T1000 (cell line): ENCODE results near the gene STXBP1.

ENCODE experiments used
- DNase-seq: peaks from one replicate; lab custom pipeline; 2025; ENCODE audit warnings: mixed read lengths; lab: John Stamatoyannopoulos, UW

Gene STXBP1

DNA sequence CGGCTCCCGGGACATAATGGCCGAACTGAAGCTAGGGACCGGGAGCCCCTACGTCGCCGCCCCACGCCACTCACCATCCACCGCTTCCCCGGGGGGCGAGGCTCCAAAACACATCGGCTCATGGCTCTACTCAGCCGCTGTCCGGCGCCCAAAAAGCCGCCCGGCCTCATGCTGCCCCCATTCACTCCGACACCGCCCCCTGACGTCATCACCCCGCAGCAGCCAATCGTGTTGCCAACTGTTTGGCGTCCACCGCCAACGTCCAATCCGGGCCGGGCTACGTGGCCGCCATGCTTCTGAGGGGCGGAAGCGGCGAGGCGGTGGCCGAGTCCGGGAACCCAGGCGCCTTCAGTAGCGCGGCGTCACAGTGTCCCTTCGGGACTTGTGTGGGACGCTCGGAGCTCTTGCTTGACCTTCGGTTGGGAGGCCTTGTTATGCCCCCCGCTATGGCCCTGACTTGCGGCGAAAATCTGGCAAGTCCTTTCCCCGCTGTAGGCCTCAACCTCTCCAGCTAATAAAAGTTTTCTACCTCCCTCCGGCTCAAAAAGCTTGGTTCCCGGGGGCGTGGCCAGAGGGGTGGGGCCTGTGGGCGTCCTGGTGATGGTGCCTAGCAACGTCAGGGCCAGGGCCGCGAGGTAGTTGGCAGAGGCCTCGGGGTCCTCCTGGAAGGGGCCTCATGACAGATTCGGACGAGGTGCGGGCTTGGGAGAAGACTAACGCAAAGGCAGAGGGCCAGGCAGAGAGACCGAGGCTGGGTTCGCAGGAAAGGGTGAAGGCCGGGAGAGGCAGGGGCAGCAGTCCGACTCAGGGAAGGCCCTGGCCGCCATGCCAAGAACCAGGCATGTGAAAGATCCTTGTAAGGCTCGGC lies 103.6 kb downstream of the STXBP1 start, which contains the start of the genes PTRH1 and TTC16:
Gene PTRH1, minus strand, starts transcription at position 194 of the 868 bp plus-strand sequence. Its CDS starts 24 bp downstream, at position 170.
Gene TTC16, plus strand, starts transcription at position 610 of the 868 bp plus-strand sequence. Its CDS starts 67 bp downstream, at position 677.
- DNase-seq = peak; percentile 89

DNA sequence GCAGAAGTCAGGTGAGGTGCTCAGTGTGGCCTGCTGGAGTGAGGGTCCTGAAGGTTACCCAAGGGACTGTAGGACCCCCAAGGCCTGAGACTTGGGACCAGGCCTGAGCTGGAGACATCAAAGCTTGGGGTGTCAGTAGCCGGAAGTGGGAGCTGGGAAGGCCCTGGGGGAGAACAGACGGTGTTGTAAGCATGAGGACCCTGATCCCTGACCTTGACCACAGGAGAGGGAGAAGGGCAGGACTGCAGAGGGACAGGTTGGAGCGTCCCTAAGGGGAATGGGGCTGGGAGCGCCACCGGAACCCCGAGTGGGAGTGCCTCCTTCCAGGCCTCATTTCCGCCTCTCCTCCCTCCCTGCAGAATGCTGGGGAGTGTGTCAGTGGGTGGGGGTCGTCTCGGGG lies 104.3 kb downstream of the STXBP1 start:
- DNase-seq = no peak

DNA sequence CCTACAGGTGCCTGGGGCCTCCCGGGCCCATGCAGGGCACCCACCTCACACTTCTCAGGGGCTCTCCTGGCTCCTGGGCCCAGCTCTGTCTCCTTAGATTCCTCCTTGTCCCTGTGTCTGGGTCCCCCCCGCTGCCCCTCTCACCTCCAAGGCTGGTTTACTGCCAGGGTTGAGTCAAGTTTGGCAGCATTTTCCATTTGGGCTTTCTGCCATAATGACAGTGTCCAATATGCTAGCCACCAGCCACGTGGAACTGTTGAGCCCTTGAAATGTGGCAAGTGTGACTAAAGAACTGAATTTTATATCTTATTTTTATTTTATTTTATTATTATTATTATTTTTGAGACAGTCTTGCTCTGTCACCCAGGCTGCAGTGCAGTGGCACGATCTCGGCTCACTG lies 105.7 kb downstream of the STXBP1 start:
- no peak for DNase-seq

DNA sequence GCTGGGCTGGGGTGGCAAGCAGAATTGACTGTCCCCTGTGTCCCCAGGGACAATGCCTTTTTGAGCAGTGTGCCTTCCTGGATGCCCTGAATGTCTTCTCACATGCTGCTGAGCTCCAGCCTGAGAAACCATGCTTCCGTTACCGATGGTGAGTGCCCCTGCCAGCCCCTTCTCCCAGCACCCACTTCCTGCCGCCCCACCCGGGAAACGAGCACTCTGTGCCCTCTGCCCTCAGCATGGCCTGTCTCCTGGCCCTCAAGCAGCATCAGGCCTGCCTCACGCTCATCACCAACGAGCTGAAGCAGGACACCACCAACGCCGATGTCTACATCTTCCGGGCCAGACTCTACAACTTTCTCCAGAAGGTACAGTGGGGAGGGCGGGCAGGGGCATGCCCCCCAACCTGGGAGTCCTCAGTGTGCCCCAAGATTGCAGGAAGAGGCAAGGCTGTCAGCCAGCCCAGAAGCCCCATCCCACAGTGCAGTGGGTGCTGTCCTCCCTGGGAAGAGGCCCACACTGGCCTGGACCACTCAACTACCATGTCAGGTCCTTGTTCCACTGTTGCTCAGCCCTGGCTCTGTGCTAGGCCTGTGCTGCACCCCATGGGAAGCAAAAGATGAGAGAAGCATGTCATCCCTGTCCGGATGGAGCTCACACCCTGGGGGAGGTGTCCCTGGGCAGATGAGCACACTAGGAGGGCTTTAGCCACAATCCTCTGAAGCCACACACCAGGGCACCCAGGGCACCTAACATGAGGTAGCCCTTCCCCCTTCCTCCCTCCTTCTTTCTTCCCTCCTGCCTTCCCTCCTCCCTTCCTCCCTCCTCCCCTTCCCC lies 108.2 kb downstream of the STXBP1 start:
- DNase-seq = no peak

DNA sequence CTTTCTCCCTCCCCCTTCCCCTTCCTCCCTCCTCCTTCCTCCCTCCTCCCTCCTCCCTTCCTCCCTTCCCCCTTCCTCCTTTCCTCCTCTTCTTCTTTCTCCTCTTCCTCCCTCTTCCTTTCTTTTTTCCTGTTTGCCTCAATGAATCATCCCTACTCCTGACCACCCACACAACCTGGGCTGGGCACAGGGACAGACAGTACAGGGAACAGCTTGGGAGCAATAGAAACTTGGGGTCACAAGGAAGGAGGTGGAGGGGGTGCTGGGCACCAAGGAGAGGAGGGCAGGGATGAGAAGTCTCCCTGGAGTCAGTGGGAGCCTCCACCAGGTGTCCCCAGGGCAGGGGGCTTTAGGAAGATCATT lies 108.8 kb downstream of the STXBP1 start:
- DNase-seq = no peak

DNA sequence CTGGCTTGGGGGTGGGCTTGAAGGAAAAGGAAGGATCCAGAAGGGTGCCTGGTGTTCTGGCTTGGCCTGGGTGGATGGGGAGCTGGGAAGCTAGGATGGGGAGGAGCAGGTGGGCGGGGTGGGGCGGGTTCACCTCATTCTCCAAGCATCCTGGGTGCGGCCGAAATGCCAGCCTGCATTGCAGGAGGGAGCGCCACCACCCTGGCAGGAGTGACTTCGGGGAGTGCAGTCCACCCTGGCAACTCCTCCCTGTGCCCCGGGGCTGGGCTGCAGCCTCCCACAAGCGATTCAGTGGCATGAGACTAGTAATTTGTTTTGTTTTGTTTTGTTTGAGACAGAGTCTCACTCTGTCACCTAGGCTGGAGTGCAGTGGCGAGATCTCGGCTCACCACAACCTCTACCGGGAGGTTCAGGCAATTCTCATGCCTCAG lies 109.3 kb downstream of the STXBP1 start:
- DNase-seq = peak; percentile 53

DNA sequence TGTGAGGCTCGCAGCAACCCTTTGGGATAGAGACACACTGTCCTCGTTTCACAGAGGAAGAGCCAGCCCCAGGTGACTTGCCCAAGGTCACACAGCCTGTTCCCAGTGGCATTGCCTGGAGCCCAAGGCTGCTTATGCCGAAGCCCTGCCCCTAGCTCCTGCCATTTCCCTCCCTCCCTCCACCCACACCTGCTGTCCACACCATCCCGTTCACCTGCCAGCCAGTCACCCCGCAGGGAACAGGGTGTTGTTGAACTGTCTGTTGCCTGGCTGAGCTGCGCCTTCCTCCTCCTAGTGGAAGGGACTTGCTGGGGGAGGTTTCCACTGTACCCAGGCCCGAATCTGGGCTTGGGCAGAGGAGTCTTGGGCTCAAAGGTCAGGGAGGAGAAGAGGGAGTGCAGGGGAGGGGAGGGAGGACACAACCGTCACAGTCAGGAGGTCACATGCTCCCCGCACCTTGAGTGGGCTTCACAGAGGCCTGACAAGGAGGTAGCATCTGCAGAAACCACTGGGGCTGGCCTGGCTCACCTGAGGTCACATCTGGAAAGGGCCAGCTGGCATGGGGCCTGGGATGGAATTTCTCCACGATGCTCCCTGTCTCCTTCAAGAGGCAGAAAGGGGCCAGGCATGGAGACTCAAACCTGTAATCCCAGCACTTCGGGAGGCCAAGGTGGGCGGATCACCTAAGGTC lies 110.1 kb downstream of the STXBP1 start:
- DNase-seq = no peak

DNA sequence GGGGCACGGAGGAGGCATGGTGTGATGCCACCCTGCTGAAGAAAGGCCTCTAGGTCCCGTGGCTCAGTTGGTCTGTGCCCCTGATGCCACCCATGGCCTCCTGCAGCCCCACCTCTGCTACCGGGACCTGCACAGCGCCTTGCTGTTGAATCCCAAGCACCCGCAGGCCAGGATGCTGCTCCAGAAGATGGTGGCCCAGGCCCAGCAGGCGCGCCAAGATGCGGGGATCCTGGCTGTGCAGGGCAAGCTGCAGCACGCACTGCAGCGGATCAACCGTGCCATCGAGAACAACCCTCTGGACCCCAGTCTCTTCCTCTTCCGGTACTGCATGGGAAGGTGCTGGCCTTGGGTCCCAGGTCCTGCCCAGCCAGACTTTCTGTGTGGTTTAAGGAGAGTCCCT lies 110.9 kb downstream of the STXBP1 start:
- DNase-seq = no peak

DNA sequence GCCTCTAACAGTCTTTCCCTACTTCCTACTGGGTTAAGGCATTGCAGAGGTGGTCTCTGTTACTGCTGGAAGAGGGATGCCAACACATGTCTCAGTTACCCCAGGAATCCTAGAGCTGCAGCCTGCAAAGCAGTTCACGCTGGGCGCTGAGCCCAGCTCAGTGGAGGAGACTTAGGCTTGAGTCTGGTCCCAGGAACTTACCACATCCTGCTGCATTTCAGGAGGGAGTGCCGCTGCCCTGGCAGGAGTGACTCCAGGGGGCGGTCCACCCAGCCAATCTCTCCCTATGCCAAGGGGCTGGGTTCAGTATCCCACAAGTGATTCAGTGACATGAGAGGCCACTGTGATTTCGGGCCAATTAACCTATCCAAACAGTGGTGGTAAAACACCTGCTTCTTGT lies 111.4 kb downstream of the STXBP1 start:
- peak; percentile 35 for DNase-seq

DNA sequence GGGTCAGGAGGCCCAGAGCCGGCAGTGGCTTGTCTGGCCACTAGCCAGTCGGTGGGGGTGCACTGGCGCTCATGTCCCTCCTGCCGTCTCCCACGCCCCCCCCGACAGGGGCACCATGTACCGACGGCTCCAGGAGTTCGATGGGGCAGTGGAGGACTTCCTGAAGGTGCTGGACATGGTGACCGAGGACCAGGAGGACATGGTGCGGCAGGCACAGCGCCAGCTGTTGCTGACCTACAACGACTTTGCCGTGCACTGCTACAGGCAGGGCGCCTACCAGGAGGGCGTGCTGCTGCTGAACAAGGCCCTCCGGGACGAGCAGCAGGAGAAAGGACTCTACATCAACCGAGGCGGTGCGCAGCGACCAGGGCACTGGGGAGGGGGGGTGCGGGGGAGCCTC lies 111.9 kb downstream of the STXBP1 start:
- DNase-seq = no peak

DNA sequence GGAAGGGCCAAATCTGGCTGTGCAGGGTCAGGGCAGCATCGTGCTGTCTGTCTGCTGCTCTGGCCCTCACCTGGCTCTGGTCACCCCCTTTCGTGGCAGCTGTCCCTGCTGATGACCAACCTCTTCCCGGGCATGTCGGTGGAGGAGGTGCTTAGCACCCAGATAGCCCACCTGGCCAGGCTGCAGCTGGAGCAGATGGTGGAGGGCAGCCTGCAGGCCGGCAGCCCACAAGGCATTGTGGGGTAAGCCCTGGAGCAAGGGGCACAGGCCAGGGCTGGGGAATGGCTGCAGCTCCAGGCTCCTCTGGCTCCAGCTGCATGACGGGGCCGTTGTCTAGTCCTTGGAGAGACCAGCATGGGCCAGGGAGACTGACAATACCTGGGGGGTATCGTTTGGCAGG lies 114.8 kb downstream of the STXBP1 start:
- no peak for DNase-seq

DNA sequence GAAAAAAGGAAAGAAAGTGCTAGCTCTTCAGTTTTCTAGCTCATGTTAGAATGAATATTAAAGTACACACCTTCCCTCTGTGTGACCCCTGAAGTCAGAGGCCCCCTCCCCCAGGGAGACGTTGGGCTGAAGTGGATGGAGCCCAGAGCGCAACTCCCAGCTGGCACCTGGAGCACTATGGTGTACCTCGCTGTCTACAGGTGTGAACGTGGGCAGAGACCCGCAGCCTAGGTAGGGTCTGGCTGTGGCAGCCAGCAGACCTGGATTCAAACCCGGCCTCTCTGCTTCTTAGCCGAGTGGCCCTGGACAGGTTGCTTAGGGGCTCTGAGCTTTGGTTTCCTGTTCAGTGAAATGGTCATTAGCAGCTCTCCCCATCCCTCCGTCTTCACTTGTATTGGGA lies 116.7 kb downstream of the STXBP1 start:
- DNase-seq = no peak

DNA sequence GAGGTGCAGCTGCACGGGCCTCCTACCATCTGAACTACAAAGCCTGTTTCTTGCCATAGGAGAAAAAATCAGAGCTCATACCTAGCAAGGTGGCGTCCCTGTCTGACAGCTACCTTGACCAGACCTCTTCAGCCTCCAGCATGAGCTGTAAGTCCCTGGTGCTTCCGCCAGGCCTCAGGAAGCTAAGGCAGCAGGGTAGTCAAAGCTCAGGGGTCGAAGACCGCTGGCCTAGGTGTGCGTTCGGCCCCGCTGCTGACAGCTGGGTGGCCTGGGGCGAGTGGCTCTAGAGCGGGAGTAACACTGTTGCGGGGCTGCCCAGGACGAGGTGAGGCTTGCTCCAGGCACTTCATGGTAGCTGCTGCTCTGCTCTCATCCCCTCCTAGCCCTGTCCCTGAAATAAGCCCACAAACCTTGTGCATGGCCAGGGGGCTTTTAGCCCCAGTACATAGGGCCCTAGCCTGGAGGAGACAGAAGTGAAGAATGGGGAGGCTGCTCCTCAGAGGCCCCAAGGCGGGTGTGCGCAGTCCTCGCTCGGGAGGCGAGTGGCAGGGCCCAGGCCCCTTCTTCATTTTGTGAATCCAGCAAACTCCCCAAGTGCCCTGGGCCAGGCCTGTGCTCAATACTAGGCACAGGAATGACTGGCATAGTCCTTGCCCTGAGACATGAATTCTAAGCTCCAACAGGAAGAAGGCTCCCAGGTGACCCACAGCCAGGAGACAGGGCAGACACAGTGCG lies 117.6 kb downstream of the STXBP1 start:
- DNase-seq = no peak

DNA sequence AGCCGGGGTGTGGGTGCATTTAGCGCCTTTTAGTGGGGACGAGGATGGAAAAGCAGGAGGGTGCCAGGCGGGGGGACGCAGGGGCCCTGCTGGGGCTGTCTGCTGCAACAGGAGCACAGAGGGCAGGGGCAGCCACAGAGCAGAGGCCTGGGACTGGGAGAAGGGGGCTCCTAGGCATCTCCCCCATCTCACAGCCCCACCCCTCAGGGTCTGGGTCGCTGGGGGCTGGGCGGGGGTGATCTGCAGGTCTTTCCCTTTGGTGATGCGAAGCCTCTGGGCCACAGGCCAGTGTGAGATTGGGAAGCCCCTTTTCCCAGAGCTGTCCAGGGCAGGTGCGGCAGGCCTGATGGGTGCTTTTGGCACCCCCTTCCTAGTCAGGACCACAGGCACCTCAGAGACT lies 118.2 kb downstream of the STXBP1 start:
- DNase-seq = no peak

DNA sequence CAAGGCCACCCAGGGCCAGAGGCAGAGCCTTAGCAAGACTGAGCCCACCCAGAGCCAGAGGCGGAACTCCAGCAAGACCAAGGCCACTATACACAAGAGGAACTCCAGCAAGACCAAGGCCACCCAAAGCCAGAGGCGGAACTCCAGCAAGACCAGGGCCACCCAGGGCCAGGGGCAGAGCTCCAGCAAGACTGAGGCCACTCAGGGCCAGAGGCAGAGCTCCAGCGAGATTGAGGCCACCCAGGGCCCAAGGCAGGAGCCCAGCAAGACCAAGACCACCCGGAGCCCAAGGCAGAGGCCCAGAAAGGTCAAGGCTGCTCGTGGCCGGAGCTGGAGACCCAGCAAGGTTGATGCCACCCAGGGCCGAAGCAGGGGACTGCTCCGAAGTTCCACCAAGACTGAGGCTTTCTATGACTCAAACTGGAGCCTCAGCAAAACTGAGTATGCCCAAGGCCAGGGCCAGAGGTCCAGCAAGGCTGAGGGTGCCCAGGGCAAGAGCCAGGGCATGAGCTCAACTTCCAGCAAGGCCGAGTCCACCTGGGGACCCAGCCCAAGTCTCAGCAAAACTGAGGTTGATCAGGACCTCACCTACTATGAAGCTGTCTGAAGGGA lies 118.8 kb downstream of the STXBP1 start:
- DNase-seq = no peak

DNA sequence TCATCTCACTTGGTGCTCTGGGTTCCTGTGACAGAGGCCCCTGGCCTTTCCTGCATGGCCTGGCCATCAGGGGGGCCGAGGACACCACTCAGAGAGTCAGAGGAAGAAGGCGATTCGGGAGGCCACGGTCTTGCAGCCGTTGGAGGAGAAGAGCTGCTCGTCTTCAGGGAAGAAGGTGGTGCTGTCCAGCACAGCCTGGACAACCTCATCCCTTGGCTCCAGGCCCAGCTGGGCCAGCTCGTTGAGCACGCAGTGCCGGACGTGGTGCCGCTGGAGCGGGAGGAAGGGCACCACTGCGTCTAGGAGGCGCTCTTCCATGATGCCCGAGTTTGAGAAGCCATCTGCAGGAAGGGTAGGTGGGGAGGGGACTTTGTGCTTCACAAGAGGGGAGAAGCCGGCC lies 119.9 kb downstream of the STXBP1 start:
- no peak for DNase-seq

DNA sequence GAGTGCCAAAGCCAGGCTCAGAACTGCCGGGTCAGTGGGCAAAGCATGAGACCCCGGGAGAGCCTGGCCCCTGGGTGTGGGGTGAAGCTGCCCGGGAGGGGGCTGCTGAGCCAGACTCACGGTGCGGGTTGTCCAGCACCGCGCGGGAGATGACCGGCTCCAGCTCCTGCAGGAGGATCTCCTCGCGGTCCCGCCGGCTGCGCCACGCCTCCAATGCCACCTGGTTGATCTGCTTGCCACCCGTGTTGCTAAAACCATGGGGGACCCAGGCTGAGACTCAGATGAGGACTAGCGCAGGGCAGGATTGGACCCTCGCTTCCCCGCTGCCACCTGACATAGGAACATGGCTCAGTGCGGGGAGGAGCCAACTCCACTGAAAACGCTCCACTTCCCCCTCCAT lies 120.4 kb downstream of the STXBP1 start:
- no peak for DNase-seq

DNA sequence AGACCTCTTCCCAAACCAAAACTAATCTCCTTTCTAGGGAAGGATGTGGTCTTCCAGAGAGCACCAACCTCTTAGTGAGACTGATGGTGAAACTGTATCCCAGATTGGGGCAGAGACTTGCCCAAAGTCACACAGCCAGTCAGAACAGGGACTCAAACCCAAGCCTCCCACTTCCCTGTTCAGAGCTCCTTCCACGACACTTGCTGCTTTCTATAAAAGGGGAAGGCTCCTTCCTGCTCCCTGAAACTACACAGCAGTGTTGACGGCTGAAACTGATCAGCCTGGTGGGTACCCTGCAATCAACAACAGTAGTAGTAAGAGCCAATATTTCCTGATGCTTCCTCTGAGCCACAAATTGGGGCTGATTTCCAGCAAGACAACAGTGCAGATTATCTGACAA lies 121.5 kb downstream of the STXBP1 start:
- no peak for DNase-seq

DNA sequence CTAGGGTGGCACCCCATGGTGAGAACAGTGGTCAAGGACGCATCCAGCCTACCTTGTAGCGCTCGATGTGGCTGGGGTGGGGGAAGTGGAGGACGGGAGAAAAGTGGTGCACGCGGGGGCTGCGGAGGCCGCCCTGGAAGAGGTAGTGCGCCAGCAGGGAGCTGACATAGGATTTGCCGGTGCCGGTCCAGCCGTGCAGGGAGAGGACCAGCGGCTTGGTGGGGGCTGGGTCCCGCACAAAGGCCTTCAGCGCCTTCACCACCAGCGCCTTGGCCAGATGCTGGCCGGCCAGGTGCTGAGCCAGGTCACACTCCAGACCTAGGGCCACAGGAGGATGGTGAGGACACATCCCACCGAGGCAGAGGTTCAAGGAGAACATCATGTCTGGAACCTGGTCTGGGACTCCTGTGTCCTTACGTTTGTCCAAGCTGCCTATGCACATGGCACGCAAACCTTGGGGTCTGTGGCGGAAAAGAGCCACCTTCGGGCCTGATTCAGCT lies 122.2 kb downstream of the STXBP1 start:
- no peak for DNase-seq

DNA sequence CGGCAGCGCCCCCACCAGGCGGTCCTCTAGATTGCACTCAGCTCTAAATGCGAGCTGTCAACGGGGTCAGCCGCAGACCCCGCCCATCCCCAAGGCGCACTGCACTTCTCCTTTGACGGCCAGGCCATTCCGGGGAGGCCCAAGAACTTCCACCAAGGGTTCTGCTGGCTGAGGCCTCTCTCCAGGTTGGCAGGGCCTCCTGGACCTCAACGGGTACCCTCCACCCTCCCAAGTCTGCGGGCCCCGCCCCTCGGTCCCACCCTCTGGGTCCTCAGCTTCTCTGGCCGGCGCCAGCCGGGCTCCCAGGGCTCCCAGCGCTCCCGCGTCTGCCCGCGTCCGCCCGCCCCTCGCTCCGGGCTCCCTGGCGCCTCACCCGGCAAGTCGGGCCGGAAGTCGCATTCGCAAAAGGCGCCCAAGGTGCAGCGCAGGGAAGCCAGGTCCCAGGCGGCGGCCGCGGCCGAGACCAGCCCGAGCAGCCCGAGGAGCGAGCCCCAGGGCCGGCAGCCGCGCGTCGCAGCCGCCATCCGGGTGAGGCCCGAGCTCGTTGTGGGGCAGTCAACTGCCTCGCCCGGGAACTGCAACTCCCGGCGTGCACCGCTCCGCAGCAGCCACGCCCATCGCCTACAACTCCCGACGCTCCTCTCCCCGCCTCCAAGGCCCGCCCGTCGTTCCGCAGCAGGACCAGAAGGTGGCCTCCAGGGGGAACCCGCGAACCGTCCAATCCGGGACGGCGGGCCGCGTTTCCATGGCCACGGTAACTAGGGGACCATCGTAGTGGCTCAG lies 122.9 kb downstream of the STXBP1 start, which contains the start of gene TOR2A:
Gene TOR2A, minus strand, starts transcription at position 548 of the 783 bp plus-strand sequence. Its CDS starts 24 bp downstream, at position 524.
- peak; percentile 90 for DNase-seq
